ENCODE measurements around the gene UPP1.

DNA sequence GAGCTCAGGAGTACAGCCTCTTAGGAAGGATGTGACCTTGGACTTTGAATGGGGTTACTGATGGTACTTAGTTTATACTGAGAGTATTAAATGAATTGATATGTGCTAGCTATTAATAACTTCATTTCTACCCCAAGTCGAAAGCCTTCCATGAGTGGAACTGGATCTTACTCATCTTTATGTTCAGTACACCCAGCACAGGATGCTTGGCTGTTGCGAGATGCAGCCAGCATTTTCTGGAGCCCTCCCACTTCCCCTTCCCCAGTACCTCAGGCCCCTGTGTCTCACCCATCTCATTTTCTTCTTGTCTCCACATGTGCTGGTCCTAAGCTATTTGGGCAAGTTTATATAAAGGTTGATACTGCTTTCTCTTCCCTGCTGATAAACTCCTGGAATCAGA is 7.2 kb downstream of the UPP1 start:
- TF ChIP-seq GATA2 (IDR thresholded peaks at IDR 0.05; ENCODE audit: low read depth, low read length) (no peak), GATA3 (IDR thresholded peaks at IDR 0.05; ENCODE audit: low read depth, low read length) (no peak)
